Stimulated activated CD4-positive, alpha-beta T cell treated with anti-CD3 and anti-CD28 coated beads, Interleukin-15, amount 100 ng/mL, for 1 hour (primary cell): ENCODE data around the gene TSSK2.

Experiments
- DNase-seq, 2 donors: peaks; one replicate each; pipeline ENCODE4 v3.0.0-alpha.2; 2020; ENCODE audit warnings: low read depth in 1 of 2, low spot score in 1 of 2

Gene TSSK2

GRCh38 chr22:19181786-19182471, 50.8 kb downstream of the TSSK2 start:
- DNase-seq = no peak
